ENCODE results near the gene EEPD1. TPM values are rescaled to one million over a fixed set of nuclear protein-coding genes. Genes with fewer than 3 reads are reported as not detected.

Gene EEPD1
- total RNA-seq, 1 experiment from 2014 or later: 5.0 TPM

DNA sequence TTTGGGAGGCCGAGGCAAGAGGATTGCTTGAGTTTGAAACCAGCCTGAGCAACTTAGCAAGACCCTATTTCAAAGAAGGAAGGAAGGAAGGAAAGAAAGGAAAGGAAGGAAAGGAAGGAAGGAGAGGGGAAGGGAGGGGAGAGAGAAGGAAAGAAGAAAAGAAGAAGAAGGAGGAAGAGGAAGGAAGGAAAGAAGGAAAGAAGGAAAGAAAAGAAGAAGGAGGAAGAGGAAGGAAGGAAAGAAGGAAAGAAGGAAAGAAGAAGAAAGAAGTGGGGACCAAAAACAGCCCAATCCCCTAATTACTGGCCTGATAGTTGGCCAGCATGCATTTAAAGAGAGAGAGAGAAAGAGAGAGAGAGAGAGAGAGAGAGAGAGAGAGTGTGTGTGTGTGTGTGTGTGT is 66.4 kb downstream of the EEPD1 start:
- Histone ChIP-seq H3K4me1 (ENCODE audit: insufficient read depth, low read length) (peaks cover 11% of the 10 kb centered on the region; the same call in 1 of the 2 replicates), H3K56ac (ENCODE audit: insufficient read length, low read depth, low read length) (no peak overlapping the region), H3K79me2 (ENCODE audit: insufficient read depth, low read length) (no peaks in the 10 kb centered on the region), H3K23me2 (ENCODE audit: insufficient read length, low read depth, low read length, poor library complexity, severe bottlenecking) (no peaks in the 10 kb centered on the region), H3K9ac (ENCODE audit: extremely low read depth, insufficient read length, low read length) (no peak overlapping the region), H3K9me3 (ENCODE audit: control insufficient read depth, low read depth, low read length) (no peaks in the 10 kb centered on the region), H2BK15ac (ENCODE audit: low read depth, low read length) (no peak overlapping the region), H4K91ac (ENCODE audit: insufficient read length, low read depth, low read length) (no peak overlapping the region), H3K18ac (ENCODE audit: insufficient read length, low read depth, low read length) (no peak overlapping the region), H3K14ac (ENCODE audit: insufficient read depth, low read length) (no peak overlapping the region), H4K8ac (replicated peaks; ENCODE audit: insufficient read length, low read depth, low read length) (no peak overlapping the region), H2BK120ac (ENCODE audit: low read depth, low read length, poor library complexity, severe bottlenecking) (no peak overlapping the region), H4K5ac (ENCODE audit: insufficient read length, low read depth, low read length) (no peak overlapping the region), H4K20me1 (ENCODE audit: control insufficient read depth, insufficient read depth, insufficient read length) (no peaks in the 10 kb centered on the region), H2AFZ (ENCODE audit: low read length) (no peak overlapping the region), H3K79me1 (ENCODE audit: insufficient read depth, low read depth, low read length, poor library complexity, severe bottlenecking) (no peaks in the 10 kb centered on the region), H2AK5ac (ENCODE audit: insufficient read length, low read length) (no peak overlapping the region), H2BK12ac (ENCODE audit: insufficient read length, low read depth, low read length) (no peak overlapping the region), H2BK20ac (ENCODE audit: low read depth, low read length, poor library complexity, severe bottlenecking) (no peak overlapping the region), H3K27ac (ENCODE audit: insufficient read length, low read depth, low read length) (no peak overlapping the region), H3T11ph (ENCODE audit: low read length) (no peak overlapping the region), H2BK5ac (ENCODE audit: insufficient read length, low read length) (no peak overlapping the region), H3K4me2 (ENCODE audit: insufficient read depth, insufficient read length, low read length) (no peak overlapping the region), H3K23ac (ENCODE audit: insufficient read length, low read depth, low read length) (no peak overlapping the region), H3K27me3 (ENCODE audit: insufficient read depth, low read length) (no peaks in the 10 kb centered on the region), H3K4ac (ENCODE audit: low read depth, low read length) (no peak overlapping the region)
- no CpG with 5 or more reads among the region's 1 CpG for WGBS (ENCODE audit: extremely low coverage, insufficient read length, low lambda C conversion rate)
- TF ChIP-seq, protein P1, sequence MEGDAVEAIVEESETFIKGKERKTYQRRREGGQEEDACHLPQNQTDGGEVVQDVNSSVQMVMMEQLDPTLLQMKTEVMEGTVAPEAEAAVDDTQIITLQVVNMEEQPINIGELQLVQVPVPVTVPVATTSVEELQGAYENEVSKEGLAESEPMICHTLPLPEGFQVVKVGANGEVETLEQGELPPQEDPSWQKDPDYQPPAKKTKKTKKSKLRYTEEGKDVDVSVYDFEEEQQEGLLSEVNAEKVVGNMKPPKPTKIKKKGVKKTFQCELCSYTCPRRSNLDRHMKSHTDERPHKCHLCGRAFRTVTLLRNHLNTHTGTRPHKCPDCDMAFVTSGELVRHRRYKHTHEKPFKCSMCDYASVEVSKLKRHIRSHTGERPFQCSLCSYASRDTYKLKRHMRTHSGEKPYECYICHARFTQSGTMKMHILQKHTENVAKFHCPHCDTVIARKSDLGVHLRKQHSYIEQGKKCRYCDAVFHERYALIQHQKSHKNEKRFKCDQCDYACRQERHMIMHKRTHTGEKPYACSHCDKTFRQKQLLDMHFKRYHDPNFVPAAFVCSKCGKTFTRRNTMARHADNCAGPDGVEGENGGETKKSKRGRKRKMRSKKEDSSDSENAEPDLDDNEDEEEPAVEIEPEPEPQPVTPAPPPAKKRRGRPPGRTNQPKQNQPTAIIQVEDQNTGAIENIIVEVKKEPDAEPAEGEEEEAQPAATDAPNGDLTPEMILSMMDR (conservative IDR thresholded peaks at IDR 0.05): no peak
- no peaks in the 10 kb centered on the region for H3K27me3 Mint-ChIP-seq (ENCODE audit: low read depth)
- no peaks in the 10 kb centered on the region for H3K9me3 Mint-ChIP-seq
- peaks cover 0 to 2% (median 0%) of the 10 kb centered on the region in 3 experiments; a peak in 3 of 7 replicates for H3K36me3 Mint-ChIP-seq (ENCODE audit: insufficient read depth in 1 of 3, low read depth in 3 of 3)
- H3K4me3 Mint-ChIP-seq: no peak overlapping the region
- no peak overlapping the region for H3K27ac Mint-ChIP-seq
- H3K4me1 Mint-ChIP-seq: peaks cover 30 to 34% of the 10 kb centered on the region in 2 experiments
- DNase-seq: no peak

All from H9 (cell line).